Spinal cord (tissue), 10 donors: ENCODE results near the gene ASCC2. TPM values are rescaled to one million over a fixed set of nuclear protein-coding genes. Genes with fewer than 3 reads are reported as not detected.
A peak's percentile ranks its signal among the peaks of the same experiment; 100 is the strongest.
"Not testable (repeated sequence)": the region's sequence is repeated elsewhere in the genome, so short reads cannot be mapped to it uniquely, and the experiment has no call there.

Experiments
- DNase-seq, 6 donors: peaks; one replicate each; pipeline versions ENCODE4 v3.0.0 to v3.0.0-alpha.2; 2013 to 2015; ENCODE audit warnings: low spot score in 6 of 6, low read depth in 4 of 6
- H3K27ac ChIP-seq: one replicate; pipeline ENCODE4 v1.5.1; 2013; ENCODE audit warnings: low read depth, low read length, control low read depth
- H3K27me3 ChIP-seq: one replicate; pipeline ENCODE4 v1.6.1; 2013; ENCODE audit warnings: low read length; ENCODE audit not compliant: control insufficient read depth, insufficient read depth
- H3K36me3 ChIP-seq: one replicate; pipeline ENCODE4 v1.6.1; 2013; ENCODE audit warnings: low read length; ENCODE audit not compliant: control insufficient read depth, insufficient read depth
- H3K4me1 ChIP-seq: one replicate; pipeline ENCODE4 v1.6.1; 2013; ENCODE audit warnings: low read length; ENCODE audit not compliant: control insufficient read depth, insufficient read depth
- H3K4me3 ChIP-seq: one replicate; pipeline ENCODE4 v1.5.1; 2013; ENCODE audit warnings: low read depth, low read length, control low read depth
- H3K9me3 ChIP-seq: one replicate; pipeline ENCODE4 v1.6.1; 2013; ENCODE audit warnings: low read length; ENCODE audit not compliant: control insufficient read depth, insufficient read depth
- WGBS: methylation state at CpG from one replicate; pipeline ENCODE4 v1.1.5; 2013; ENCODE audit warnings: missing lambda C conversion rate; ENCODE audit not compliant: insufficient coverage; 5-methylcytosine and 5-hydroxymethylcytosine counted together
- polyA plus RNA-seq, 2 donors: library from polyadenylated mRNA; unstranded; fragments of 120-200 nt; gene quantifications; one replicate each; pipeline ENCODE4 v1.2.1, GENCODE V29; 2013; ENCODE audit not compliant: insufficient read length in 2 of 2
- total RNA-seq, 2 donors: library from RNA; depleted of rRNA in 1 of 2; stranded (reverse); fragments of 120-200 nt in 1 of 2; fragments of >200 nt in 1 of 2; gene quantifications; one replicate each; pipeline versions ENCODE4 v1.2.3 to v1.2.4, GENCODE V29; 2013 to 2014
- donor health status: healthy.

Gene ASCC2
- total and polyA plus RNA-seq, 4 donors = 18.5 to 55.5 (median 38.8) TPM

GRCh38 chr22:29839039-29839438, 965 bp upstream of the ASCC2 start:
- Histone ChIP-seq H3K36me3 (peaks cover 6% of the 10 kb centered on the region), H3K27me3 (no peaks in the 10 kb centered on the region), H3K4me1 (peaks cover 10% of the 10 kb centered on the region), H3K9me3 (no peaks in the 10 kb centered on the region), H3K27ac (no peak overlapping the region), H3K4me3 (no peak overlapping the region)
- WGBS = no CpG with 5 or more reads among the region's 1 CpG
- no peak for DNase-seq

GRCh38 chr22:29838599-29838956, 504 bp upstream of the ASCC2 start:
- Histone ChIP-seq H3K4me1 (peaks cover 10% of the 10 kb centered on the region), H3K27ac (peak overlapping the region; percentile 78), H3K36me3 (peaks cover 11% of the 10 kb centered on the region), H3K4me3 (peak overlapping the region; percentile 92), H3K9me3 (no peaks in the 10 kb centered on the region), H3K27me3 (no peaks in the 10 kb centered on the region)
- WGBS = 51% methylated on average over 5 of the region's 5 CpGs
- no peak for DNase-seq

- peaks cover 22% of the 10 kb centered on the region for H3K36me3 ChIP-seq
- H3K27ac ChIP-seq, H3K27me3 ChIP-seq, H3K4me3 ChIP-seq, H3K9me3 ChIP-seq, DNase-seq: not testable (repeated sequence)
- WGBS = 95% methylated on average over 17 of the region's 18 CpGs
- H3K4me1 ChIP-seq = peaks cover 10% of the 10 kb centered on the region
Observed at GRCh38 chr22:29836791-29837370, 1.2 kb downstream of the ASCC2 start.

DNA sequence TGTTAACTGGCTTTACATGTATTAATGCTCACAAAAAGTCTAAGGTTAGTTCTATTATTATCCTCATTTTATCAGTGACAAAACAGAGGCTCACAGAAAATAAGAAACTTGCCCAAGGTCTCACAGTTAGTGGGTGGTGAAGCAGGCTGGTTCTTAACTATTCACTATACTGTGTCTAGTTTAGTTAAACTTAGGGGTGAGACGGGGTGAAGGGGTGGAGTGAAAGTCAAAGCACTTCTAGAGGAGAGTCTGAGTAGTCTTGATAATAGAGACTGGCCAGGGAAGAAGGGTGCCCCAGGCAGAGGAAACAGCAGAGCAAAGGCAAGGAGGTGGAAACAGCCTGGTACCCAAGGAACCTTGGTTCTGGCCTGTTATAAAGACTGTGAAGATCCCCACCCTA, 4.0 kb downstream of the ASCC2 start:
- peaks cover 42% of the 10 kb centered on the region for H3K36me3 ChIP-seq
- no peak for DNase-seq
- H3K27me3 ChIP-seq = no peaks in the 10 kb centered on the region
- 67% methylated on average over 1 of the region's 1 CpG for WGBS
- no peaks in the 10 kb centered on the region for H3K9me3 ChIP-seq
- H3K4me3 ChIP-seq = no peak overlapping the region
- H3K27ac ChIP-seq = no peak overlapping the region
- H3K4me1 ChIP-seq = peaks cover 10% of the 10 kb centered on the region

DNA sequence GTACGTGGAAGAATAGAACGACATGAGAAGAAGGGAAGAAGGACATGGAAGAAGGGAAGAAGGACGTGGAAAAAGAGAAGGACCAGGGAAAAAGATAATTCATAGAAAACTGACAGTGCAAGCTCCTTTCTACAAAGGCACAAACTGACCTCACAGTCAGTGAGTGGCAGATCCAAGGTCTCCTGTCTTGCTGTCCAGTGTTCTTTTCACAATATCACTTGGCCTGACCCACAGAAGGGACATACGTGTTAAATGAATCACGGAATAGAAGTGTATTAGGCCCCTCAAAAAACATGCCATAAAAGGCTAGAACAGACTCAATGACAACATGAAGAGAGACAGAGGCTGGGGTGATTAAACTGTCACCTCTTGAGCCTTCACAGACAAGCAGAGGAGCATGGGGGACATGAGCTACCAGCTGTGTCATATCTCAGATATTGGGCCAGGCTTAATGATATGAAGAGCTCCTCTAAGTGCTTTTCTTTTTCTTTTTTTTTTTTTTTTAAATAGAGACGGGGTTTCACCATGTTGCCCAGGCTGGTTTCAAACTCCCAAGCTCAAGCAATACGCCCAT, 4.6 kb downstream of the ASCC2 start:
- no peak for DNase-seq
- H3K4me1 ChIP-seq = peaks cover 10% of the 10 kb centered on the region
- no CpG with 5 or more reads among the region's 7 CpGs for whole genome bisulfite sequencing
- H3K27ac ChIP-seq = no peak overlapping the region
- no peaks in the 10 kb centered on the region for H3K27me3 ChIP-seq
- no peak overlapping the region for H3K4me3 ChIP-seq
- H3K36me3 ChIP-seq = peaks cover 44% of the 10 kb centered on the region
- H3K9me3 ChIP-seq = no peaks in the 10 kb centered on the region

DNA sequence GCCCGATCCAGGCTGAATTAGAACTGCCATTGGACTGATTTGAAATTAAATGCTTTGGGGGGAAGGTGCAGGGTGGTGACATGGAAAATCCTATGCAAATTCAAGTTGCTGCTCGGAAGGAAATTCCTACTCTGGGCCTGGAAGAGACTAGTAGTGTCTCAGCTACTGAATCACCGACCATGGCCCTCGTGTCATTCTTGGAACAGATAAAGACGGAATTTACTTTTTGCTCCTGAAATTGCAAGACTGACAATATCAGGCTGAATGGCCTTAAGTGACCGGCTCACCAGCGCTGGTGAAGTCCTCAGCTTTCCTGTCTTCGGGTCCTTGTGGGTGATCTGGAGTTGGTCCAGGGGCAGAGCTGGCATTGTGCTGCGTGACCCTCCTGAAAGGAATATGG, 6.1 kb downstream of the ASCC2 start:
- 96% methylated on average over 9 of the region's 9 CpGs for WGBS
- H3K27ac ChIP-seq = no peak overlapping the region
- no peaks in the 10 kb centered on the region for H3K9me3 ChIP-seq
- no peaks in the 10 kb centered on the region for H3K27me3 ChIP-seq
- peaks cover 49% of the 10 kb centered on the region for H3K36me3 ChIP-seq
- no peak overlapping the region for H3K4me3 ChIP-seq
- H3K4me1 ChIP-seq = peaks cover under 1% of the 10 kb centered on the region
- no peak for DNase-seq

- H3K36me3 ChIP-seq = peaks cover 49% of the 10 kb centered on the region
- H3K4me3 ChIP-seq = no peak overlapping the region
- 80% methylated on average over 1 of the region's 8 CpGs for WGBS
- no peaks in the 10 kb centered on the region for H3K9me3 ChIP-seq
- no peak overlapping the region for H3K27ac ChIP-seq
- no peak for DNase-seq
- no peaks in the 10 kb centered on the region for H3K4me1 ChIP-seq
- H3K27me3 ChIP-seq = no peaks in the 10 kb centered on the region
Observed at GRCh38 chr22:29831186-29831921, 6.7 kb downstream of the ASCC2 start.

GRCh38 chr22:29830585-29830984, 7.5 kb downstream of the ASCC2 start:
- H3K36me3 ChIP-seq = peaks cover 47% of the 10 kb centered on the region

GRCh38 chr22:29827726-29828125, 10.3 kb downstream of the ASCC2 start:
- 67% methylated on average over 1 of the region's 1 CpG for WGBS
- DNase-seq, H3K4me3 ChIP-seq, H3K9me3 ChIP-seq, H3K27ac ChIP-seq, H3K4me1 ChIP-seq, H3K27me3 ChIP-seq: not testable (repeated sequence)
- peaks cover 61% of the 10 kb centered on the region for H3K36me3 ChIP-seq

More at GRCh38 chr22:29830585-29830984, 7.5 kb downstream of the ASCC2 start:
- H3K4me1 ChIP-seq = no peaks in the 10 kb centered on the region
- no peak overlapping the region for H3K27ac ChIP-seq
- no peak overlapping the region for H3K4me3 ChIP-seq
- no peak for DNase-seq
- no peaks in the 10 kb centered on the region for H3K27me3 ChIP-seq
- no peaks in the 10 kb centered on the region for H3K9me3 ChIP-seq
- WGBS = 96% methylated on average over 5 of the region's 8 CpGs

DNA sequence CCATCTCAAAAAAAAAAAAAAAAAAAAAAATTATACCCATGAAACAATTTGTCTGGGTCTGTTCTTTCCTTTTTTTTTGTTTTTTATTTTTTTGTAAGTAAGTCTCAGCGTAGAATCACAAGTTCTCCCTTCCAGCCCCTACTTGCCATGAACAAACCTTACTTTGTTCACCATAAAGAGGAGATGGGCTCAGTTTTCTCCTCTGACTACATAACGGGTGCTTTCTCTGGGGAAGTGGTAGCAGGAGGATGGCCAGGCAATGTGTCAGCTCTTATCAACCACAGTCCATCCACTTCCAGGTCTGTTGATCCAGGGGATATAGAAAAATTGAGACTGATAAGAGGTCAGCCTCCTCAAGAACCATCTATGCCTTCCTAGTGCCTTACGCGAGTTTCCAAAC, 11.0 kb downstream of the ASCC2 start:
- no peaks in the 10 kb centered on the region for H3K4me1 ChIP-seq
- no CpG with 5 or more reads among the region's 4 CpGs for WGBS
- H3K9me3 ChIP-seq = no peaks in the 10 kb centered on the region
- peaks cover 64% of the 10 kb centered on the region for H3K36me3 ChIP-seq
- H3K27me3 ChIP-seq = no peaks in the 10 kb centered on the region
- H3K27ac ChIP-seq = no peak overlapping the region
- H3K4me3 ChIP-seq = no peak overlapping the region
- no peak for DNase-seq
